ENCODE data around the gene HMX1. TPM values are rescaled to one million over a fixed set of nuclear protein-coding genes. Genes with fewer than 3 reads are reported as not detected.

HMX1 gene
- total RNA-seq, 2 donors from 2014 or later: not detected

GRCh38 chr4:8874896-8875680, 3.4 kb upstream of the HMX1 start:
- H3K4me3 ChIP-seq: no peak overlapping the region
- intact Hi-C loops (cut with DNase I): no loop called here
- H3K9ac ChIP-seq (ENCODE audit: low read depth in 2 of 2, low read length in 2 of 2): no peak overlapping the region
- H3K27me3 ChIP-seq: peaks cover 39% of the 10 kb centered on the region
- no peaks in the 10 kb centered on the region for H3K9me3 ChIP-seq
- H3K36me3 ChIP-seq: no peaks in the 10 kb centered on the region
- no peaks in the 10 kb centered on the region for H3K4me1 ChIP-seq
- no peak for TF ChIP-seq CTCF (IDR thresholded peaks at IDR 0.05)
- H3K27ac ChIP-seq: no peak overlapping the region
- DNase-seq: no peak

- Histone ChIP-seq H3K4me3 (no peak overlapping the region), H3K9ac (ENCODE audit: low read depth in 2 of 2, low read length in 2 of 2) (no peak overlapping the region), H3K36me3 (no peaks in the 10 kb centered on the region), H3K4me1 (no peaks in the 10 kb centered on the region), H3K9me3 (no peaks in the 10 kb centered on the region), H3K27me3 (peaks cover 45% of the 10 kb centered on the region), H3K27ac (no peak overlapping the region)
- DNase-seq: no peak
- intact Hi-C loops (cut with DNase I): no loop called here
- no peak for TF ChIP-seq CTCF (IDR thresholded peaks at IDR 0.05)
Measured at GRCh38 chr4:8874003-8874895, 2.6 kb upstream of the HMX1 start.

- Histone ChIP-seq H3K4me1 (no peaks in the 10 kb centered on the region), H3K36me3 (no peaks in the 10 kb centered on the region), H3K9me3 (no peaks in the 10 kb centered on the region), H3K9ac (ENCODE audit: low read depth in 2 of 2, low read length in 2 of 2) (no peak overlapping the region), H3K27me3 (peaks cover 52% of the 10 kb centered on the region), H3K27ac (no peak overlapping the region), H3K4me3 (no peak overlapping the region)
- intact Hi-C loops (cut with DNase I): no loop called here
- no peak for DNase-seq
- TF ChIP-seq CTCF (IDR thresholded peaks at IDR 0.05): no peak
Measured at GRCh38 chr4:8872402-8873291, 1.0 kb upstream of the HMX1 start.

- no peaks in the 10 kb centered on the region for H3K4me1 ChIP-seq
- peaks cover 67% of the 10 kb centered on the region for H3K27me3 ChIP-seq
- TF ChIP-seq CTCF (IDR thresholded peaks at IDR 0.05): no peak
- H3K9me3 ChIP-seq: no peaks in the 10 kb centered on the region
- no peaks in the 10 kb centered on the region for H3K36me3 ChIP-seq
- H3K9ac ChIP-seq (ENCODE audit: low read depth in 2 of 2, low read length in 2 of 2): no peak overlapping the region
- H3K4me3 ChIP-seq: no peak overlapping the region
- intact Hi-C loops (cut with DNase I): no loop called here
- DNase-seq: no peak
- no peak overlapping the region for H3K27ac ChIP-seq
Measured at GRCh38 chr4:8870647-8871416, 807 bp downstream of the HMX1 start.

All from colonic mucosa (tissue), 4 donors.